ENCODE results near the gene ODR4.
"Not testable (repeated sequence)": the region's sequence is repeated elsewhere in the genome, so short reads cannot be mapped to it uniquely, and the experiment has no call there.

Gene ODR4

GRCh38 chr1:186375152-186375928, at the start of gene ODR4, which contains the start of gene TPR:
TSS of gene ODR4 (plus strand) at chr1:186375838. CDS start at chr1:186379786, 3,948 bp downstream.
TSS of gene TPR (minus strand) at chr1:186375253. CDS start at chr1:186375028, 225 bp downstream.
- DNase-seq = peak; percentile 98

- no peak for DNase-seq
Observed at GRCh38 chr1:186326009-186326408, 49.6 kb upstream of the ODR4 start.

- DNase-seq = no peak
Observed at GRCh38 chr1:186327331-186327730, 48.3 kb upstream of the ODR4 start.

GRCh38 chr1:186330758-186331157, 44.9 kb upstream of the ODR4 start:
- no peak for DNase-seq

GRCh38 chr1:186337554-186337953, 38.1 kb upstream of the ODR4 start:
- DNase-seq = no peak

GRCh38 chr1:186340772-186341171, 34.9 kb upstream of the ODR4 start:
- no peak for DNase-seq

GRCh38 chr1:186347837-186348691, 27.6 kb upstream of the ODR4 start:
- not testable (repeated sequence) for DNase-seq

GRCh38 chr1:186374303-186375151, 1.1 kb upstream of the ODR4 start:
- peak; percentile 58 for DNase-seq

- no peak for DNase-seq
Observed at GRCh38 chr1:186375929-186376319, 286 bp downstream of the ODR4 start.

- DNase-seq = no peak
Observed at GRCh38 chr1:186386725-186387383, 11.2 kb downstream of the ODR4 start.

- DNase-seq = no peak
Observed at GRCh38 chr1:186390925-186391324, 15.3 kb downstream of the ODR4 start.

GRCh38 chr1:186391841-186392240, 16.2 kb downstream of the ODR4 start:
- no peak for DNase-seq

- not testable (repeated sequence) for DNase-seq
Observed at GRCh38 chr1:186392711-186393110, 17.1 kb downstream of the ODR4 start.

- DNase-seq = not testable (repeated sequence)
Observed at GRCh38 chr1:186401446-186401845, 25.8 kb downstream of the ODR4 start.

- no peak for DNase-seq
Observed at GRCh38 chr1:186403632-186404031, 28.0 kb downstream of the ODR4 start.

- peak; percentile 67 for DNase-seq
Observed at GRCh38 chr1:186404454-186405051, 28.9 kb downstream of the ODR4 start.

- no peak for DNase-seq
Observed at GRCh38 chr1:186409091-186409490, 33.5 kb downstream of the ODR4 start.

- DNase-seq = no peak
Observed at GRCh38 chr1:186413319-186413718, 37.7 kb downstream of the ODR4 start.

GRCh38 chr1:186418503-186418902, 42.9 kb downstream of the ODR4 start:
- DNase-seq = no peak

GRCh38 chr1:186420311-186420710, 44.7 kb downstream of the ODR4 start:
- DNase-seq = no peak

- peak; percentile 37 for DNase-seq
Observed at GRCh38 chr1:186420923-186421322, 45.3 kb downstream of the ODR4 start.

GRCh38 chr1:186421446-186421845, 45.8 kb downstream of the ODR4 start:
- DNase-seq = no peak

Data from activated CD4-positive, alpha-beta T cell treated with anti-CD3 and anti-CD28 coated beads, Interleukin-2, amount 50 U/mL, for 16 hours (primary cell).